Vagina (tissue), 2 donors: Measurements from ENCODE around the gene TMSB15A.

ENCODE experiments used
- CTCF ChIP-seq, 3 experiments: fragments of 450-650 bp in 2 of 3; fragments of 200-600 bp in 1 of 3; sonication (generic) in 1 of 3; IDR thresholded peaks; one replicate each; pipeline ENCODE4 v1.5.1; 2017 to 2019; ENCODE audit warnings: antibody characterized with exemption in 3 of 3, mild to moderate bottlenecking in 2 of 3, moderate library complexity in 2 of 3
- POLR2A ChIP-seq, 2 donors: fragments of 450-650 bp; IDR thresholded peaks; one replicate each; pipeline ENCODE4 v1.6.1; 2017; ENCODE audit warnings: antibody characterized with exemption in 2 of 2, mild to moderate bottlenecking in 2 of 2, moderate library complexity in 2 of 2

DNA sequence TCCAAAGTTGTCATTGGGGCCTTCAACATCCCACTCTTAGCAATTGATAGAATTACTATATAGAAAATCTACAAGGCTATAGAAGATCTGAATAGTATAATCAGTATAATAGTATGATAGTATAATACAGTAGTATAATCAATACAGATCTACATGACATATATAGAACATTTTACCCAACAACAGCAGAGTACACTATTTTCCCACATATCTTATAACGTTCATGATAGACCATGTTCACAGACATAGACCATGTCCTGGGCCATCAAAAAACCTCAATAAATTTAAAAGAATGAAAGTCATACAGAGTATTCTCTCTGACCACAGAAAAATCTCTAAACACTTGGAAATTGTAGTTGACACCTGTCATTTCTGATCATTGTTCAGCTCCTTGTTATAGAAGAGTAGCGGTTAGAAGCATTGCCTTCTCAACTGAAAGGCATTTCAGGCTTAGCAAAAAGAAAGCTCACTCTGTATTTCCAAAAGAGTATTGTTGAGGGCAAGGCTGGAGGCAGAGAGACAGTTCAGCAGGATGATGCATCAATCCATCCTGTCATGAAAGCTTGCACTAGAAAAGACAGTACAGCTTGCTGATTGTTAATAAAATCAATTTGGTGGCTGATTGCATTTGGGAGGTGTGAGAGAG is 44.0 kb upstream of the TMSB15A start:
- TF ChIP-seq POLR2A (IDR thresholded peaks at IDR 0.05) (no peak), CTCF (IDR thresholded peaks at IDR 0.05) (no peak)
